HG02870 (cell line): ENCODE measurements around the gene EIF1AD.
"Not testable (repeated sequence)": the region's sequence is repeated elsewhere in the genome, so short reads cannot be mapped to it uniquely, and the experiment has no call there.

Source experiments
- ATAC-seq: cut with Tn5 transposase; IDR thresholded peaks from one replicate; pipeline ENCODE4 v1.9.1; 2021; ENCODE audit warnings: mild to moderate bottlenecking, moderate library complexity; ENCODE audit not compliant: unreplicated experiment

Gene EIF1AD

DNA sequence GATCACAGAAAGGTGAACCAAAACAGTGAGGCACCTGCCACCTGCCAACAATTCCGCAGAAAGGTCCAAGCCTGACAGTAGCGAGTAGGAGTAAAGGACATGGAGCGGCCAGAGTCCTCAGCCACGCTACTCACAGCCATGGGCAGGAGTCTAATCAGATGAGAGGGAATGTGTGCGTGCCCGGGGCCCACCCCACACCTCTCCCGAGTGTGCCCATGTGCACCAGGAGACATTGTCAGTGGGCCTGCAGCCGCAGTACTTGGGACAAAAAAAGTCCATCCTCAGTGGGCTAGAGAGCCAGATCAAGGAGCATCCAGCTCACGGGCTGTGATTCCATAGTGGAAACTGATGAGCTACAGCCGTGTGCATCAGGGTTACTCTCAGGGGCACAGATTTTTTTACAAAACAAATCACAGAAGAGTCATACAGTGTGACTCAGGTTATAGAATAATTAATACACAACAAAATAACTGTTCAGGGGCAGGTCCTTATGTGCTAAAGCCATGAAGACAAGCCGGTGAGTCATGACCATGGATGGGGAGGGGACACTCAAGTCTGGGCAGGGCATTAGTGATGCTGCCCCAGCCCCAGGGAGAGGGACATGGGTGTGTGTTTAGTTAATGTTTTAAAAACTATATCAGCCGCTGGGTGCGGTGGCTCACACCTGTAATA is 28.4 kb downstream of the EIF1AD start:
- no peak for ATAC-seq

DNA sequence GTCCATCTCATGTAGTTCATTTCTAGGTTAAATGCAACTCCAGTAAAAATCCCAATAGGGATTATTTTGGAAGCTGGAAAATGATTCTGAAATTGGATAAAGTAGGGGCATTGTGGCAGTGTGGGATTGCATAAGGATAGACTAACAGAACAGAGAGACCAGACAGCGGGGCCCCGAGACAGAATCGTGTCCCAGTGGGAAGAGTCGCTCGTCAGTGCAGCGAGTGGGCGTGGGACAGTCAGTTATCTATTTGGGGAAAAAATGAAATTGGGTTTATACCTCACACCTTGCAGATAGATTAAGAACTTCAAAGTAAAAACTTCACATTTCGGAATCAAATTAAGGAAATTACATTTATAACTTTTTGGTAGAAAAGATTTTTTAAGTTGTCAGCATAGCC is 29.8 kb downstream of the EIF1AD start:
- no peak for ATAC-seq

DNA sequence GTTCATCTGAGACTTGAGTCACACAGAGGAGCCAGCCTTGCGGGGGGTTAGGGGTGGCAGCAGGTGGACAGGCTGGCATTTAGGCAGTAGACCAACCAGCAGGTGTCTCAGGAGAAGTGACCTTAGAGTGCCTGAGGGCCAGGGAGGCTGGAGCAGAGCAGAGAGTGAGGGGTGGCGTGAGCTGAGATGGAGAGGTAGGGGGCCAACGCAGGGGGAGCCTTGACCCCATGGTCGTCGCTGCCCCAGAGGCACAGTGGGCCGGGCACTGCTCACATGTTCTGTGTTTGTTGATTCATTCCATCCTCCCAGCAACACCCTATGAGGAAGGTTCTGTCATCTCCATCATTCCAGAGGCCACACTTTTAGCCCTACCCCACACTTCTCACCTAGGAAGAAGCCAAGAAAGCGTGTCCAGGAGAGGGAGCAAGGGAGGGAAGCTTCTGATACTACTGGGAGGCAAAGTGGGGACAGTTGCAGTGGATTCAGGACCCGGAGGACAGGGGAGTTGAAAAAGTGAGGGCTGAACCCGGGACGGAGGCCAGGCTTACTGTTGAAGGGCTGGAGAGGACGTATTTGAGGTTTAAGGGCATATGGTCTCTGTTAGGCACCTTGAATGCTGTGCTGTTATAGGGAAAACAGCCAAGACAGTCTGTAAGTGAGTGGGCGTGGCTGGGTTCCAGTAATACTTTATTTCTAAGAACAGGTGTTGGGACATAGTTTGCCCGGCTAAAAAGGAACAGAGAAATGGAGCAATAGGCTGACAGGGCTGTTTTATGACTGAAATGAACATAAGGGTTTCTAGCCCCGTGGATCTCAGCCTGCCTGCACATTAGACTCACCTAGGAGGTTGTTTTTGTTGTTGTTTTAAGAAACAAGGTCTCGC is 33.1 kb downstream of the EIF1AD start:
- no peak for ATAC-seq

DNA sequence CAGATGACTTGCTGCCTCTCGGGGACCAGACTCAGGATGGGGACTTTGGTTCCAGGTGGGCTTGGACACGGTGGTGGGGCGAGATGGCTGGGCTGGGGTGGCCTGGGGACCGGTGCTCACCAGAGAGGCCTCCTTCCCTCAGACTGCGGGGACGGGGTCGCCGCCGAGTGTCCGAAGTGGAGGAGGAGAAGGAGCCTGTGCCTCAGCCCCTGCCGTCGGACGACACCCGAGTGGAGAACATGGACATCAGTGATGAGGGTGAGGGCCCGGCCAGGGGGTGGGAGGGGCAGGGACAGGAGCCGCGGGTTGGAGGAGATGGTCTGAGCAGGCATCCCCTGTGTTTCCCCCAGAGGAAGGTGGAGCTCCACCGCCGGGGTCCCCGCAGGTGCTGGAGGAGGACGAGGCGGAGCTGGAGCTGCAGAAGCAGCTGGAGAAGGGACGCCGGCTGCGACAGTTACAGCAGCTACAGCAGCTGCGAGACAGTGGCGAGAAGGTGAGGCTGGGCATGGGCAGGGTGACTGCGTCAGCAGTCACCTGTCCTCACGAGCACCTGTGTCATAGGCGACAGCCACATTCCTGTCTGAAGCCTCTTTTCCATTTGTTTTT is 34.5 kb downstream of the EIF1AD start:
- ATAC-seq, result no peak

DNA sequence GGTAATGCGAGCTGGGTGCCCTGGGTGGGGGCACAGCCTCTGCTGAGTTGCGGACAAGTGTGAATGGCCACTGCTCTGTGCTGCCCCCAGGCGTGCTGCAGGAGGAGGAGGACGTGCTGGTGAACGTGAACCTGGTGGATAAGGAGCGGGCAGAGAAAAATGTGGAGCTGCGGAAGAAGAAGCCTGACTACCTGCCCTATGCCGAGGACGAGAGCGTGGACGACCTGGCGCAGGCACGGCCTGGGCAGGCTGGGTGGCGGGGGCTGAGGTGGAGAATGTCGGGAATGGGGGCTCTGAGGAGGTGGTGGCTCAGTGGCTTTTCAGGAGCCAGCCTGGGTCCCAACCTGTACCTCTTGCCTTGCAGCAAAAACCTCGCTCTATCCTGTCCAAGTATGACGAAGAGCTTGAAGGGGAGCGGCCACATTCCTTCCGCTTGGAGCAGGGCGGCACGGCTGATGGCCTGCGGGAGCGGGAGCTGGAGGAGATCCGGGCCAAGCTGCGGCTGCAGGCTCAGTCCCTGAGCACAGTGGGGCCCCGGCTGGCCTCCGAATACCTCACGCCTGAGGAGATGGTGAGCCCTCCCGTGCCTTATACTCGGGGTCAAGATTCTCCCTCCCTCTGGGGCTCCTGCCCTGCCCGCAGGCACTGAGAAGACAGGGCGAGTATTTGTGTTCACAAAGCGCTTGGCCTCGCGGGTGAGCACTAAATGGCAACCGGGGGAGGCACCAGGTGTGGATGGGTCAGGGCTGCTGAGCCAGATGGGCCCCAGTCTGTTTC is 35.8 kb downstream of the EIF1AD start:
- ATAC-seq, result no peak

DNA sequence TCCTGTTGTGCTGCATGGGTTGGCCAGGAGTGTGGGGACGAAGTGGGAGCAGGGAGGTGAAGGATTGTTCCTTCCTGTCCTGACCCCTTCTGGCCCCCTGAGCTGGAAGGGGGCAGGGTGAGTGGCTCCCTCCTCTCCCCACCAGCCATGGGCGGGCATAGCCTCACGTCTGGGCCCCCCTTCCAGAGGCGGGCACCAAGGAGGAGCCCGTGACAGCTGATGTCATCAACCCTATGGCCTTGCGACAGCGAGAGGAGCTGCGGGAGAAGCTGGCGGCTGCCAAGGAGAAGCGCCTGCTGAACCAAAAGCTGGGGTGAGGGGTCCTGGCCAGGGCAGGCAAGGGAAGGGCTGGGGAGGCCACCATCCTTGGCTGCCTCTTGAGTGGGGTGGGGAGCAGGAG is 37.1 kb downstream of the EIF1AD start:
- no peak for ATAC-seq

DNA sequence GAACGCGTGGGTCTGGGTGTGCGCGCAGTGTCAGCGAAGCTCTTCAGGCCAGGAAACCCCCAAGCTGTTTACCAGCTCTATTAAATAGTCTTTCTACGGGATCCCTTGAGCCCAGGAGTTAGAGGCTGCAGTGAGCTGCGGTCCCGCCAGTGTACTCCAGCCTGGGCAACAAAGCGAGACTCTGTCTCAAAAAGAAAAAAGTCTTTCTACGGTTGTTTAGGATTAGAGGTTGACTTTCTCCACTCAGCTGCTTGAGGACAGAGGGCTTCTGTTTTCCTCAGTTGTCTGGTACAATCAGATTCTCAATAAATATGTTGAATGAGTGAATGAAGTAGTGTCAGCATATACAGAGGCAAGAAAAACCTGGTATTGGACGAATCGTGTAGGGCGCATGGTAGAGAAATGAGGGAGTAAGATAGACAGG is 39.8 kb downstream of the EIF1AD start:
- no peak for ATAC-seq

DNA sequence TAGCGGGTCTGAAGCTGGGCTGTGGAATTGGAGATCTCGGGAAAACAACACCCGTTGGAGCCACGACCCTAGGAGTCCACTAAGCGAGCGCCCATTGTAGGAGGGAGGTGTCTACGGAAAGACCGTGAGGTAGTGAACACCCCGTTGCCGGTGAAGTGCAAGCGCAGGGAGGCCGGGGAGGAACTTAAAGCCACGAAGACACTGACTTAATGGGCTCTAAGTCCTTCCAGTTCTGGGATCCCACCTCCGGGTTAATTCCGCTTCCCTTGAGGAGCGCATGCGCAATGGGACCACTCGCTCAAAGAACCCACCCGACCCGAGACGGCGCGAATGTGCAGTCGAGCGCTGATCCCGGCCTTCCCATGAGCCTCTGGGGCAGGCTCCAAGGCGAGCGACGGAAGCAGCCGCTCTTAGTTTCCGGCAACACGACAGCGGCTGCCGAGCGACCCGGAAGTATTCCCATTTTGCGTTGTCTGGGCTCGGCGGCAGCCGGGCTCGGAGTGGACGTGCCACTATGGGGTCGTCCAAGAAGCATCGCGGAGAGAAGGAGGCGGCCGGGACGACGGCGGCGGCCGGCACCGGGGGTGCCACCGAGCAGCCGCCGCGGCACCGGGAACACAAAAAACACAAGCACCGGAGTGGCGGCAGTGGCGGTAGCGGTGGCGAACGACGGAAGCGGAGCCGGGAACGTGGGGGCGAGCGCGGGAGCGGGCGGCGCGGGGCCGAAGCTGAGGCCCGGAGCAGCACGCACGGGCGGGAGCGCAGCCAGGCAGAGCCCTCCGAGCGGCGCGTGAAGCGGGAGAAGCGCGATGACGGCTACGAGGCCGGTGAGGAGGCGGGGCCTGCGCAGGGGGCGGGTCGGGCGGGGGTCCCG is 40.5 kb downstream of the EIF1AD start, which contains the start of gene SART1:
TSS of gene SART1 (plus strand) at position 468 of the 874 bp plus-strand sequence. CDS start at position 515, 47 bp downstream.
- ATAC-seq, result peak; percentile 70

DNA sequence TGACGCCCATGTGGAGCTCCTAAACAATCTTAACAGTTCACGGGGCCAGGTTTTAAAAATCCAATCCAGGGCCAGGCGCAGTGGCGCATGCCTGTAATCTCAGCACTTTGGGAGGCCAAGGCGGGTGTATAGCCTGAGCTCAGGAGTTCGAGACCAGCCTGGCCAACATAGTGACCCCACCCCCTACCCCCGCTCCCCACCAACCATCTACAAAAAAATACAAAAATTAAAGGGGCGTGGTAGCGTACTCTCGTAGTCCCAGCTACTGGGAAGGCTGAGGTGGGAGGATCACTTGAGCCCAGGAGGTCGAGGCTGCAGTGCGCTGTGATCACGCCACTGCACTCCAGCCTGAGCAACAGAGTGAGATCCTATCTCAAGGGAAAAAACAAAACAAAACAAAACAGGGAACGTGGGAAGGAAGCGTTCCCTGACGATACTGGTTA is 41.1 kb downstream of the EIF1AD start:
- ATAC-seq, result no peak

DNA sequence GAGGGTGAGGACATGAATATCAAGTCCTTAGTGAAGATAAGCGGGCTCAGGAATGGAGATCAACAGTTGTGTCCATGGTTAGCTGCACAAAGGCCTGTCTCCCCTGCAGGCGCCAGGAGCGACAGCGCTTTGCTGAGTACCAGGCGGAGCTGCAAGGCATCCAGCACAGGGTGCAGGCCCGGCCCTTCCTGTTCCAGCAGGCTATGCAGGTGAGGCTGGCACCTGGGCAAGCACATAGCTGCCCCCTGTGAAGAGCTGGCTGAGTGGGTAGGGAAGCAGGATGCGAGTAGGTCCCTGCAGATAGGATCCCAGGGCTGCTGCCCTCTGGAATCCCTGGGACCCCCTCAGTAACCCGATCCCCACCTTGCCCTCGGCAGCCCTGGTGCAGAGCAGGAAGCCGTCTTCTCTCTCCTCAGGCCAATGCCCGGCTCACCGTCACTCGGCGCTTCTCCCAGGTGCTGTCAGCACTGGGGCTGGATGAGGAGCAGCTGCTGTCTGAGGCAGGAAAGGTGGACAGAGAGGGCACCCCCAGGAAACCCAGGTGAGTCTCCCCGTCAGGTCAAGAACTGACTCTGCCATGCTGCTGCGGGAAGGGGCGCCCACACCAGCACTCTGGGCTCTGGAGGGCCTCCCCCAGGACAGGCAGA is 43.1 kb downstream of the EIF1AD start:
- no peak for ATAC-seq

DNA sequence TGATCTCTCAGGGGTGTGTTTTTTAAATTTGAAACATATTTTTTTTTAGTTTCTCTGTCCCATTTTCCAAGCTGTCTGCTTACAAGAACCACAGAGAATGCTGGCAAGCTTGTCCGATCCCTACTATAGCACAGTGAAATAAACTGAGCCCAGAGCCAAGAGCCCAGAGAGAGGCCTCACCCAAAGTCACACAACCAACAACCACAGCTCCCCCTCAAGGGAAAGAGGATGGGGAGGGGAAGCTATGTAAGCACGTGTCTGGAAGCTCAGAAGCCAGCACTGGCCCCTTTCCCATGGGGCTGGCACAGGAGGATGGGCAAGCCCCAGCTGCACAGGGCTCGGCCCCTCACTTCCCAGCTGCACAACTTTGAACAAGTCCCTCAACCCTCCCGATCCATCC is 43.7 kb downstream of the EIF1AD start:
- ATAC-seq, result no peak

DNA sequence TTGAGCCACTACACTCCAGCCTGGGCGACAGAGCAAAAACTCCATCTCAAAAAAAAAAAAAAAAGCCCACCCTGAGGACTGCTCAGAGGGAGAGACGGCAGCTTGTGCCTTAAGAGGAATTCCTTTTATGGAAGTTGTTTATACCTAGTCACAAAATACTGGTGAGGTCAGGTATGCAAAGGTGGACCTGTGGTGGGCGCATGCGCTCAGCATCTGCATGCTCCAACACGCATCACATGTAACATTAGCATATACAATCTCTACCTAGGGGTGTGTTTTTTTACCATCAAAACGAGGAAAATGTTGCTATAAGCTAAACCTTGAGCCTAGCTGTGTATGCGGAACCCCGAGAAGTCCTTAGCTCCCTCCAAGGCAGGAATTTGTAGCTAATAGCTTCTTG is 47.2 kb downstream of the EIF1AD start:
- no peak for ATAC-seq

DNA sequence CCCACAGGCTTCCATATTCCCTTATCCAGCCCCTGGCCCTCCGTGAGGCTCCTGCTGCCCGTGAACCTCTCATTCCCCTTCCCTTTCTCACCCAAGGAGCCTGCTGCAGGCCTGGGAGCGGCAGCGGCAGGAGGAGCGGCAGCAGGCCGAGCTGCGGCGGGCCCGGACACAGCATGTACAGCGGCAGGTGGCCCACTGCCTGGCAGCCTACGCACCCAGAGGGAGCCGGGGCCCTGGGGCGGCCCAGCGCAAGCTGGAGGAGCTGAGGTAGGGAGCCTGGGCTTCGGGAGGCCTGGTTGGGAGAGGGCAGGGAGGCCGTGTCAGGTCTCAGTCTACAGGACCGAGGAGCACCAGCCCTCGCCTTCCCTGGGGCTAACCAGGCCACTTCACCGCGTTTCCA is 48.5 kb downstream of the EIF1AD start:
- ATAC-seq, result no peak

DNA sequence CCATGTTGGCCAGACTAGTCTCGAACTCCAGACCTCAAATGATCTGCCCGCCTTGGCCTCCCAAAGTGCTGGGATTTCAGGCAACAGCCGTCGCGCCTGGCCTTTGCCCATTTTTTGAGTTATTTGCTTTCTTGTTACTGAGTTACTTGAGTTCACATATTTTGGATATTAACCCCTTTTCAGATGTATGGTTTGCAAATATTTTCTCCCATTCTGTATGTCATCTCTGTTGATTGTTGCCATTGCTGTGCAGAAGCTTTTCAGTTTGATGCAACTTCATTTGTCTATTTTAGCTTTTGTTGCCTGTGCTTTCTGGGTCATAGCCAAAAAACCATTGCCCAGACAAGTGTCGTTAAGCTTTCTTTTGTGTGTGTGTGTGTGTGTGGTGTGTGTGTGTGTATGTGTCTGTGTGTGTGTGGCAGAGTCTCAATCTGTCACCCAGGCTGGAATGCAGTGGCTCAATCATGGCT is 49.9 kb downstream of the EIF1AD start:
- ATAC-seq, result no peak

DNA sequence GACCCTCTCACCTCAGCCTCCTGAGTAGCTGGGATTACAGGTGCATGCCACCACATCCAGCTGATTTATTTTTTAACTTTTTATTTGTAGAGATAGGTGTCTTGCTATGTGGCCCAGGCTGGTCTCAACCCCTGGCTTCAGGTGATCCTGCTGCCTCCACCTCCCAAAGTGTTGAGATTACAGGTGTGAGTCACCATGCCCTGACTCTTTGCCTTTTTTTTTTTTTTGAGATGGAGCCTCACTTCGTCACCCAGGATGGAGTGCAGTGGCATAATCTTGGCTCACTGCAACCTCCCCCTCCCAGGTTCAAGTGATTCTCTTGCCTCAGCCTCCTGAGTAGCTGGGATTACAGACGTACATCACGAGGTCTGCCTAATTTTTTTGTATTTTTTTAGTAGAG is 50.3 kb downstream of the EIF1AD start:
- not testable (repeated sequence) for ATAC-seq

DNA sequence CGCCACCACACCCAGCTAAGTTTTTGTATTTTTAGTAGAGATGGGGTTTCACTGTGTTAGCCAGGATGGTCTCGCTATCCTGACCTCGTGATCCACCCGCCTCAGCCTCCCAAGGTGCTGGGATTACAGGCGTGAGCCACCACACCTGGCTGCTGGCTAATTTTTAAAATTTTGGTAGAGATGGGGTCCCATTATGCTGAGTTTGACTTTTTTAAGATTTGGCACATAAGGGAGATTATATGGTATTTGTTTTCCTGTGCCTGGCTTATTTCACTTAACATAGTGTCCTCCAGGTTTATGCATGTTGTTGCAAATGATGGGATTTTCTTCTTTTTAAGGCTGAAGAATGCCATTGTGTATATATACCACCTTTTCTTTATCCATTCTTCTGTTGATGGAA is 51.2 kb downstream of the EIF1AD start:
- not testable (repeated sequence) for ATAC-seq

DNA sequence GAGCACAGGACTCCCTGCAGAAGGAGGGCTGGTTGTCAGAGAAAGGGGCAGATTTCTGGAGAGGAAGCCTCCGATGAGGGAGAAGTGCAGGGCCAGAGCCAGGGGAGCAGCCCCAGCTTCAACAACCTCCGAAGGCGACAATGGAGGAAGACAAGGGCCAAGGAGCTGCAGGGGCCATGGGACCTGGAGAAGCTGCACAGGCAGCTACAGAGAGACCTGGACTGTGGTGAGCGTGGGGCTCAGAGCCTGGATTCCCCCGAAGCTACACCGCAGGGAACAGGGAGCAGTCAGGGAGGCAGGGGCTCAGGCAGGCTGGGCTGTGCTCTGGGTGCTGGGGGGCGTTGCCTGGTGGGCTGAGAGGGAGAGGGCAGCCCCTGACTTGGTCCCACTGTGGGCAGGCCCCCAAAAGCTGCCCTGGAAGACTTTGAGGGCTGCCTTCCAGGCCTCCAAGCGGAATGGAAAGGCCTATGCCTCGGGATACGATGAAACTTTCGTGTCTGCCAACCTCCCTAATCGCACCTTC is 54.3 kb downstream of the EIF1AD start:
- ATAC-seq, result no peak

DNA sequence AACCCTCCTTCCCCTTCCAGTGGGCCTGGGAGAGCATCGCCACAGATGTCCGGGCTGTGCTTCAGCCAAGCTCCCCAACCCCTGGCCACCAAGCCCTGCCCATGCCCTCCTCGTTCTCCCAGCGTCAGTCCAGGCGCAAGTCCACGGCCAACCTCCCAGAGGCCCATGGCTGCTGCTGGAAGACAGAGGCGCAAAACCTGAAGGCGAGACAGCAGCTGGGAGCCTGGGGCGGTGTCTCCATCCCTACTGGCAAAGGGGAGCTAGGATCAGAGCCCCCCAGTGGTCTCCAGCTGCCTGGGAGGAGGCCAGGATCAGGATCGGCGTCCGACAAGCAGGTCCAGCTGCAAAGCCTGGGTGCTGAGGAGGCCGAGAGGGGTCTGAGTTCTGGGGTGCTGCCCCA is 54.8 kb downstream of the EIF1AD start:
- ATAC-seq, result no peak

DNA sequence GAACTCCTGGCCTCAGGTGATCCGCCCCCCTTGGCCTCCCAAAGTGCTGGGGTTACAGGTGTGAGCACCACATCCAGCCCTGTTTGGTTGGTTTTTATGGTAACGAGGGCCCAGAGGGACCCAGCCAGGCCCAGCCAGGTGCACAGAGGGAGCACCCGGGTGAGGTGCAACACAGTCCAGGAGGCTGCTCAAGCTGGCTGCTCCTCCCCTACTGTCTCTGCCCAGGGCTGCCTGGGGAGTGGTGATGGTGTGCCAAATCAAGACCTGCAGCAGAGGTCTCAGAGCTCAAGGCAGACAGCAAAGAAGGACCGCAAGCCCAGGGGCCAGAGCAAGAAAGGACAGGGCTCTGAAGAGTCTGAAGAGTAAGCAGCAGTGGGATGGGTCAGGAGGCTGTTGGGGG is 55.3 kb downstream of the EIF1AD start:
- ATAC-seq, result no peak
